OCI-LY1 (cell line): ENCODE measurements around the gene CDH23.

Experiments used
- H2AFZ ChIP-seq: fragments of 200-600 bp; sonication (generic), shearing (Covaris generic); 2 replicates; pipeline ENCODE4 v1.6.0; 2014; ENCODE audit warnings: antibody characterized with exemption, mild to moderate bottlenecking, low read length
- H3F3A ChIP-seq: fragments of 200-600 bp; sonication (generic), shearing (Covaris generic); 2 replicates; pipeline ENCODE4 v1.6.0; 2014; ENCODE audit warnings: mild to moderate bottlenecking, antibody characterized with exemption, low read length, moderate library complexity; ENCODE audit not compliant: insufficient read depth
- H3K27ac ChIP-seq: fragments of 200-600 bp; sonication (generic); 2 replicates; pipeline ENCODE4 v1.5.1; 2014; ENCODE audit warnings: low read length, mixed run types, mild to moderate bottlenecking, low read depth; ENCODE audit not compliant: poor library complexity, severe bottlenecking
- H3K27me3 ChIP-seq: fragments of 200-600 bp; sonication (generic); 2 replicates; pipeline ENCODE4 v1.6.0; 2014; ENCODE audit warnings: antibody characterized with exemption, mild to moderate bottlenecking, low read length, moderate library complexity; ENCODE audit not compliant: insufficient read depth
- H3K36me3 ChIP-seq: fragments of 200-600 bp; sonication (generic); 2 replicates; pipeline ENCODE4 v1.6.1; 2014; ENCODE audit warnings: mild to moderate bottlenecking, antibody characterized with exemption, low read length, moderate library complexity, mixed read lengths; ENCODE audit not compliant: insufficient read depth
- H3K4me1 ChIP-seq: fragments of 200-600 bp; sonication (generic); 2 replicates; pipeline ENCODE4 v1.5.1; 2014; ENCODE audit warnings: mild to moderate bottlenecking, low read length, moderate library complexity; ENCODE audit not compliant: insufficient read depth, severe bottlenecking
- H3K4me2 ChIP-seq: fragments of 200-600 bp; sonication (generic), shearing (Covaris generic); 2 replicates; pipeline ENCODE4 v1.6.1; 2014; ENCODE audit warnings: low read length
- H3K4me3 ChIP-seq: fragments of 200-600 bp; sonication (generic); 2 replicates; pipeline ENCODE4 v1.5.1; 2014; ENCODE audit warnings: low read length, low read depth, mild to moderate bottlenecking, mixed read lengths; ENCODE audit not compliant: poor library complexity, severe bottlenecking
- H3K79me2 ChIP-seq: fragments of 200-600 bp; shearing (Covaris generic); 2 replicates; pipeline ENCODE4 v1.6.1; 2016; ENCODE audit warnings: mixed run types, low read length, mixed read lengths; ENCODE audit not compliant: insufficient read depth
- H3K9ac ChIP-seq: fragments of 200-600 bp; sonication (generic), shearing (Covaris generic); 2 replicates; pipeline ENCODE4 v1.6.1; 2014; ENCODE audit warnings: mild to moderate bottlenecking, low read length, mixed read lengths
- H3K9me2 ChIP-seq: fragments of 200-600 bp; sonication (generic), shearing (Covaris generic); 2 replicates; pipeline ENCODE4 v1.6.1; 2014; ENCODE audit warnings: low read depth, mild to moderate bottlenecking, low read length, mixed read lengths
- H3K9me3 ChIP-seq: fragments of 200-600 bp; shearing (Covaris generic); 2 replicates; pipeline ENCODE4 v1.6.1; 2014; ENCODE audit warnings: low read length, mixed read lengths
- H4K20me1 ChIP-seq: fragments of 200-600 bp; sonication (generic), shearing (Covaris generic); 2 replicates; pipeline ENCODE4 v1.6.0; 2016; ENCODE audit warnings: mild to moderate bottlenecking, low read length; ENCODE audit not compliant: insufficient read depth
- CTCF ChIP-seq: fragments of 200-600 bp; sonication (generic), shearing (Covaris generic); IDR thresholded peaks from 2 replicates; pipeline ENCODE4 v1.5.1; 2017; ENCODE audit warnings: mild to moderate bottlenecking, antibody characterized with exemption, low read length, moderate library complexity, mixed read lengths
- EZH2 ChIP-seq: fragments of 200-600 bp; sonication (generic), shearing (Covaris generic); IDR thresholded peaks from 2 replicates; pipeline ENCODE4 v1.8.0; 2017; ENCODE audit warnings: borderline replicate concordance, mixed run types, mild to moderate bottlenecking, antibody characterized with exemption, low read length, moderate library complexity, mixed read lengths

CDH23 gene

DNA sequence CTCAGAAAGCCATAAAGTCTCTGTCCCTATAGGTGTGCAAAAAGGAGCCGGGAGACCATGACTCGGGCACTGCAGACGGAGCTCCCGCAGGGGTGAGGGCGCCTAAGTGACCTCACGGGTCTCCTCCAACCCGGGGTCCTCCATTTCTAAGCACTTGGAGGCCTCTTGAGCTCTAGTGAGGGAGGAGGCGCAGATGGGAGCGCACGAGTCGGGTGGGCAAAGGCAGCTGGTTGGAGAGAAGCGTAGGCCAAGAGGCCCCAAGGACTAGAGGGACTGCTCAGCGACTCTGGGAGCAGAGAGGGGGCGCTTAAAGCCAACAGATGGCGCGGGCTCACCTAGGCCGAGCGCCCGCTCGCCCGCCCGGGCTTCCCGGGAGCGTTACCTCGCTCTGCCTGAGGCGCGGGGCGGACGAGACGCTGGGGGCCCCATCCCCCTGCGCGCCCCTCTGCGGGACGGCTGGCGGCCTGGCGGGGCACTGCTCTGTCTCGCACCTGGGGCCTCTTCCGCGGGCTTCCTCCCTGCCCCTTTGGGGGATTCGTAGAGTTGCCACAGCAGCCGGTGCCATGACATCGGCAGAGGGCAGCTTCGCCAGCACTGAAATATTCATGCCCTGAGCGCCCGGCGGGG, 523 bp upstream of the CDH23 start:
- Histone ChIP-seq H3K4me2 (no peak overlapping the region), H4K20me1 (no peaks in the 10 kb centered on the region), H3K9ac (no peak overlapping the region), H3K79me2 (no peaks in the 10 kb centered on the region), H3K36me3 (no peaks in the 10 kb centered on the region), H3K4me1 (no peaks in the 10 kb centered on the region), H2AFZ (no peak overlapping the region), H3K27ac (no peak overlapping the region), H3K27me3 (0 out of 2 replicates have a peak, but pooled peaks cover 11% of the 10 kb centered on the region), H3K4me3 (no peak overlapping the region), H3K9me2 (no peaks in the 10 kb centered on the region), H3F3A (no peaks in the 10 kb centered on the region), H3K9me3 (no peaks in the 10 kb centered on the region)
- no peak for TF ChIP-seq EZH2
- no peak for TF ChIP-seq CTCF

- no peak overlapping the region for H3K27ac ChIP-seq
- TF ChIP-seq CTCF (no peak), EZH2 (no peak)
- no peaks in the 10 kb centered on the region for H3K36me3 ChIP-seq
- no peak overlapping the region for H3K4me3 ChIP-seq
- H3F3A ChIP-seq = no peaks in the 10 kb centered on the region
- 0 out of 2 replicates have a peak, but pooled peaks cover 11% of the 10 kb centered on the region for H3K27me3 ChIP-seq
- H3K9me2 ChIP-seq = no peaks in the 10 kb centered on the region
- no peak overlapping the region for H2AFZ ChIP-seq
- no peak overlapping the region for H3K9ac ChIP-seq
- H4K20me1 ChIP-seq = no peaks in the 10 kb centered on the region
- H3K79me2 ChIP-seq = no peaks in the 10 kb centered on the region
- H3K4me2 ChIP-seq = no peak overlapping the region
- no peaks in the 10 kb centered on the region for H3K4me1 ChIP-seq
- H3K9me3 ChIP-seq = no peaks in the 10 kb centered on the region
Observed at GRCh38 chr10:71397296-71398212, 834 bp downstream of the CDH23 start.

DNA sequence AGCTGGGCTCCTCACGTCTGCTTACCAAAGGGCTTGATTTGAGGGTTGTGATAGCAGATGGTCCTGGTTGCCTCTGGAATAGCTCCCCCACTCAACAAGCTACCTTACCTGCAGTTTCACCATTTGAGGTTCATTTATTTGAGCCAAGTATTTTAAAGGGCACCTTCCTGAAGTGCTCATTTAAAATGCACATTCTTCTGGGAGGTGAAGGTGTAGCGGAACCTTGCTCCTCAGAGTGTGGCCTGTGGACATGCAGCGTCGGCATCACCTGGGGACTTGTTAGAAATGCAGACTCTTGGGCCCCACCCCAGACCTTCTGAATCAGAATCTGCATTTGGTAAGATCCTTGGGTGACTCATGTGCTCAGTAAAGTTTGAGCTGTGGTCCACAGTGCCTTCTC, 2.3 kb downstream of the CDH23 start:
- H3K9me2 ChIP-seq = no peaks in the 10 kb centered on the region
- H3K4me1 ChIP-seq = no peaks in the 10 kb centered on the region
- H3K9ac ChIP-seq = no peak overlapping the region
- H4K20me1 ChIP-seq = no peaks in the 10 kb centered on the region
- no peak overlapping the region for H3K27ac ChIP-seq
- H3F3A ChIP-seq = no peaks in the 10 kb centered on the region
- H3K4me2 ChIP-seq = no peak overlapping the region
- H3K27me3 ChIP-seq = no peaks in the 10 kb centered on the region
- H3K79me2 ChIP-seq = no peaks in the 10 kb centered on the region
- H2AFZ ChIP-seq = no peak overlapping the region
- H3K36me3 ChIP-seq = no peaks in the 10 kb centered on the region
- H3K4me3 ChIP-seq = no peak overlapping the region
- H3K9me3 ChIP-seq = no peaks in the 10 kb centered on the region
- TF ChIP-seq EZH2 = no peak
- TF ChIP-seq CTCF = no peak
